Lower leg skin (tissue), 3 donors: ENCODE data around the gene C1orf21.

Experiments used
- CTCF ChIP-seq, 3 donors: fragments of 450-650 bp; IDR thresholded peaks; one replicate each; pipeline ENCODE4 v1.5.1; 2016; ENCODE audit warnings: antibody characterized with exemption in 3 of 3, mild to moderate bottlenecking in 3 of 3, moderate library complexity in 2 of 3
- POLR2A ChIP-seq, 2 donors: fragments of 450-650 bp; IDR thresholded peaks; one replicate each; pipeline ENCODE4 v1.6.1; 2016 to 2017; ENCODE audit warnings: antibody characterized with exemption in 2 of 2, mild to moderate bottlenecking in 1 of 2, moderate library complexity in 1 of 2

DNA sequence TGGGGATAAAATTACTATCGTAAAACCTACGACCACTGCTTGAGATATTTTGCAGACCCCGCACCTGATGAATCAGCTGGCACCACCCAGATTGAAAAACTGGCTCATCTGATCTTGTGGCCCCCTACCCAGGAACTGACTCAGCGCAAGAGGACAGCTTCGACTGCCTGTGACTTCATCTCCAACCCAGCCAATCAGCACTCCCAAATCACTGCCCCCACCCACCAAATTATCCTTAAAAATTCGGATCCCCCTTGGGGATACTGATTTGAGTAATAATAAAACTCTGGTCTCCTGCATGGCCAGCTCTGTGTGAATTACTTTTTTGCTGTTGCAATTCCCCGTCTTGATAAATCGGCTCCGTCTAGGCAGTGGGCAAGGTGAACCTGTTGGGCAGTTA, 286.5 kb downstream of the C1orf21 start:
- TF ChIP-seq CTCF (IDR thresholded peaks at IDR 0.05) = no peak
- TF ChIP-seq POLR2A (IDR thresholded peaks at IDR 0.05) = no peak
